ENCODE measurements around the gene CBFA2T3.

CBFA2T3 gene

DNA sequence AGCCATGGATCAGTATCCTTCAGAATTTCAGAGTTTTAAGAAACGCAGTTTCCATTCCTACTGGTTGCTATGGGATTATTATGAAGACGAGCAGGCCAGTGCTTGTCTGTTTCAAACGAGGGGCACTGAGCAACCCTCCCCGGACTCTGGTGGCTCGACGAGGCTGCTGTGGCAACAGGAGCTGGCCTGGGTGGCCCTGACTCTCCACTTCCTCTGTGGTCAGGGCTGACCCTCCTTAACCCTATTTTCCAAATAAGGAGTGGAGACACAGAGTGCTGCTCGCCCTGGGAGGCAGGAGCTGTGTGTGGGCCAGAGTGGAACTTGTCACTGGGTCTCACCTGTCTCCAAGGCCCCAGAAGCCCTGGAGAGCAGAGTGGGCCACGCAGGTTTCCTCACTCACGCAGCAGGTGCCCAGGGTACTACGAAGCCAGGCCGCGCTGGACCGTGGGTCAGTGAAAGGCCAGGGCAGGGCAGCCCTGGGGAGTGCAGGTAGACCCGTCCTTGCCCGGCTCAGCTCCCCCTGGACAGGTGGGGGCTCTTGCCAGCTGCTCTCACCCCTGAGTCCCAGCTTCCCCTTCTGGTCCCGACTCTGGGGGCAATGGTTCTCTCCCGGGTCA is 123.6 kb downstream of the CBFA2T3 start:
- DNase-seq: no peak

DNA sequence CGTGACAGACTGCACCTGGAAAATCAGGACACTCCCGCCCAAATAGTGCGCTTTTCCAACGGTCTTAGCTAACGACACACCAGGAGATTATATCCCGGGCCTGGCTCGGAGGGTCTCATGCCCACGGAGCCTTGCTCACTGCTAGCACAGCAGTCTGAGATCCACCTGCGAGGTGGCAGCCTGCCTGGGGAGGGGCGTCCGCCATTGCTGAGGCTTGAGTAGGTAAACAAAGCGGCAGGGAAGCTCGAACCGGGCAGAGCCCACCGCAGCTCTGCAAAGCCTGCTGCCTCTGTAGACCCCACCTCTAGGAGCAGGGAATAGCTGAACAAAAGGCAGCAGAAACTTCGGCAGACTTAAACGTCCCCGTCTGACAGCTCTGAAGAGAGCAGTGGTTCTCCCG is 125.4 kb downstream of the CBFA2T3 start:
- DNase-seq: no peak

DNA sequence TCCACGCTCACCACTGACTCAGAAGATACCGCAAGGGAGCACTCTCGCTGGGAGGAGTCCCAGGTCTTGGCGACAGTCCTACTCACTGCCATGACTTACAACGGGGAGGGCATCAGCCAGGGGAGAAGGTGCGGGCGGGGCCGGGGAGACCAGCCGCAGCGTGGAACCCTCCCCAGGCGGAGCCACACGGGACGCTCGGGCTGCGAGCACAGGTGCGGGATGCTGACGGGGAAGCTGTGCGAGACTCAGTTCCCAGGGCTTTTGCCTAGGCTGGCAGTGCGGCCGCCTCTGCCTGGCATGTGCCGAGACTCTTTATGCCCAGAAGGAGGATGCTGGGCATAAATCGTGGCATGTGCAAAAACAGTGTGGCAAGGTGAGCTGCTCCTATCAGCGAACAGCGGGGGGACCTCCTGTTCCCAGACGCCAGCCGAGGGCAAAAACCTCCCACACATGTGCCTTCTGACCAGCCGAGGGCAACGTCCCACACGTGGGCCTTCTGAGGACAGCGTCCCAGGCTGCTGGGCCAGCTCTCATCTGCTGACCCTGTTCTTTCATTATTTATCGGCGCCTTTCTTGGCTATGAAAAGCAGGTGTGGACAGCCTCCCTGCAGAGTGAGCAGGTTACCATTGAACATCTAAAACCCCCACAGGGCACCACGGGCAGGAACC is 126.3 kb downstream of the CBFA2T3 start:
- no peak for DNase-seq

DNA sequence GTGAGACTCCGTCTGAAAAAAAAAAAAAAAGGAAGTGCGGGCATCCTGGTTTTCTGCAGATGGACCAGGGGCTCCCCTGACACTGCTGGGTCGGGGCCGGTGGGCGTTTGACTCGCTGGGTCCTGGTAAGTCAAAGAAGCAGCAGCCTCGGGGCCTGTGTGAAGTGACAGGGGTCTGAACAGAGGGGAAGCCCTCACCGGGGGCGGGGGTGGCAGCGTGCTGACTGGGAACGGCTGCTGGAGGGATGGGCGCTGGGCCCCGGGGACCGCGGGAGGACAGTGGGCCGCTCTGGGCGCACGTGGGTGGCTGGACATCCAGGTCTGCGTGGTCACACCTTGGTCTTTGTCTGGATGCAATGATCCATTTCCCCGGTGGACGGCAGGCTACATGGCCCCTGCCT is 128.4 kb downstream of the CBFA2T3 start:
- DNase-seq: no peak

DNA sequence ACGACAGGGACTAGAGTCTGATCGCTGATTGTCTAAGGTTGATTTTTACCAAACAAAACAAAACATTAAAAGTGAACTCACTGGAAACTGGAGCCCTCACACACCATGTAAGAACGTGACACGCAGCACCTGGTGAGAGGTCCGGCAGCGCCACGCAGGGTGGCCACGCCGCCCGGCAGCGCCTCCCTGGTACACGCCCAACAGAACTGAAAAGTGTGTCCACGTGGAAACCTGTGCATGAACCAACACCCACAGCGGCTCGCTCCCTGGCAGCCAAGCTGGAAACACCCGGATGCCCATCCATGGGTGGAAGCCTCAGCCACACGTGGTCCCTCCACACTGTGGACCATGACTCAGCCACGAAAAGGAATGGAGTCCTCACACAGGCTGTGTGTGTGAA is 129.4 kb downstream of the CBFA2T3 start:
- no peak for DNase-seq

DNA sequence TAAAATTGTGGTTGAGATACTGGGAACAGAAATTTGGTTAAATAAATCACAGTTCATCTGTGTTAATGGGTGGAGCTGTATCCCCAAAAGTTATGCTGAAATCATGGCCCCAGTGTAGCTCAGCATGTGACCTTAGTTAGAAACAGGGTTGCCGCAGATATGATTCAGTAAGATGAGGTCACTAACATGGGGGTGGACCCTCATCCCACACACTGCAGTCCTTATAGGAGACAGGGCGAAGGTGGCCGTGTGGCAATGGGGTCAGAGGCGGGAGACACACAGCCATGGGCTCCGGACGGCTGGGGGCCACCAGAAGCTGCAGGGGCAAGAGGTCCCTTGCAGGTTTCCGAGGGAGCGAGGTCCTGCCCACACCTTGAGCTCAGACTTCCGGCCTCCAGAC is 130.9 kb downstream of the CBFA2T3 start:
- no peak for DNase-seq

DNA sequence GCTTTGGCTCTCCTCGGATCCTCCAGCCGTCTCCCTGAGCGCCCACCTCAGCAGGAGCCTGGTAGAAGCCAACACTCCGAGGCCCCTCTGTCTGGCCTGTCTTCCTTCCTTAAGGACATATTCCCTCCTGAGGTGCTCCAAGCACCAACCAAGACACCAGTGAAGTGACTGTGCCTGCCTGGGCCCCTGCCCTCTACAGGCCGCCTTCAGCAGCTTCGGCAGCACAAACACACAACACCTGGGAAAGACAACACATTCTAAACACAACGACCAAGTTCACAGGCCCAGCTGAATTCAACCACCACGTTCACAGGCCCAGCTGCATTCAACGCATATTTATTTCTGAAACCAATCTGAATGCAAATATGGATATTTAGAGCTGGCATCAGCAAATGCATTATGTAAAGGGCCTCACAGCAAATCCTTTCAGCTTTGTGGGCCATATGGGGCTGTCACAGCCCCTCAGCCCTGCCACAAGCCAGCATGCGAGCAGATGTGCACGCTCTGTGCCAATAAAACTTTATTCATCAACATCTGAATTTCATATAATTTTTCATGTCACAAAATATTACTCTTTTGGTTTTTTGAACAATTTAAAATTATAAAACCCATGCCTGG is 132.5 kb downstream of the CBFA2T3 start:
- no peak for DNase-seq

DNA sequence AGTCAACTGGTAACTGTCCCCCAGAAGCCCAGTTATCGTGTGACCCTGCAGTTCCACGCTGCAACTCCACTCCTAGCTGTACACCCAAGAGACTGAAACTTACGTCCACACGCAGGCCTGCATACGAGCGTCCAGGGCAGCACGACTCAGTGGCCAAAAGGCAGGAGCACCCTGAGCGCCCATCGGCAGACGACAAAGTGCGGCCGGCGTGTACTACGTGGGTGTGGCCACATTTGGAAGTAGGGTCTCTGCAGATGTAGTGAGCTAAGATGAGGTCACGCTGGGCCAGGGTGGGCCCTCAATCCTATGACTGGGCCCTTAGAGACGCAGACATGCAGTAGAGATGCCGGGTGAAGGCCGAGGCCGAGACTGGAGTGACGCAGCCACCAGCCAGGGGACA is 133.8 kb downstream of the CBFA2T3 start:
- no peak for DNase-seq

DNA sequence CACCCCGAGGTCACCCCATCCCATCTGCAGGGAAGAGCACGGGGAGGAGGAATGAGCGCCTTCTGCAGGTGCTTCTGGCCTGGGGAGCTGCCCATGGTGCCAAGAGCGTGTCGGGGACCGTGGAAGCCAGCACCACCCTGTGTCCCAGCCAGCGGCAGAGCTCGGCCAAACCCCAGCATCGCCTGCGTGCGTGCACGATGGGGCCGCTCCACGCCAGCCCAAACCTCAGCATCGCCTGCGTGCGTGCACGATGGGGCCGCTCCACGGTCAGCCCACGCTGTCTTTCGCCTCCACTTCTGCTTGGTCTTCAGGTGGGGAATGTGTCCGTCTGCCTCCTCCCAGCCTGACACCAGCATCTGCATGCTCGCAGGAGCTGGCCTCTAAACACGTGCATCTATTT is 134.2 kb downstream of the CBFA2T3 start:
- no peak for DNase-seq

DNA sequence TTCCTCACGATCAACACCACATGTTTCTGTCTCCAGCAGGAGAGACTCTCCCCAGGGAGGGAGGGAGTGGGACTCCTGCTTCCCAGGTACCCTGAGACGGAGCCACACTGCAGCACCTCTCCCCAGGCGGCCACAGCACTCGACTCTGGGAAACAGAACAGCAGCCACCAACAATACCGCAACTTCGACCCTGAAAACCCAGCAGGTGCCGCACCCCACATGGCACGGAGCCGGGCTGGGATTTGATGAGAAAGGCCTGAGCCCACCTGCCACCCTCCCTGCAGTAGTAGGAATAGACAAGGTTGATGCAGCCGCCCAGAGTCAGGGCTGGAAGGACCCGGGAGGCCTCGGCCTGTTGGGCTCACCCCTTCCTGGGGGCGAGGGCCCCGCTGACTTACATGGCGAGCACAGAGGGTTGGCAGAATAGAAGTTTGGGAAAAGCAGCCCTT is 134.7 kb downstream of the CBFA2T3 start:
- DNase-seq: no peak

DNA sequence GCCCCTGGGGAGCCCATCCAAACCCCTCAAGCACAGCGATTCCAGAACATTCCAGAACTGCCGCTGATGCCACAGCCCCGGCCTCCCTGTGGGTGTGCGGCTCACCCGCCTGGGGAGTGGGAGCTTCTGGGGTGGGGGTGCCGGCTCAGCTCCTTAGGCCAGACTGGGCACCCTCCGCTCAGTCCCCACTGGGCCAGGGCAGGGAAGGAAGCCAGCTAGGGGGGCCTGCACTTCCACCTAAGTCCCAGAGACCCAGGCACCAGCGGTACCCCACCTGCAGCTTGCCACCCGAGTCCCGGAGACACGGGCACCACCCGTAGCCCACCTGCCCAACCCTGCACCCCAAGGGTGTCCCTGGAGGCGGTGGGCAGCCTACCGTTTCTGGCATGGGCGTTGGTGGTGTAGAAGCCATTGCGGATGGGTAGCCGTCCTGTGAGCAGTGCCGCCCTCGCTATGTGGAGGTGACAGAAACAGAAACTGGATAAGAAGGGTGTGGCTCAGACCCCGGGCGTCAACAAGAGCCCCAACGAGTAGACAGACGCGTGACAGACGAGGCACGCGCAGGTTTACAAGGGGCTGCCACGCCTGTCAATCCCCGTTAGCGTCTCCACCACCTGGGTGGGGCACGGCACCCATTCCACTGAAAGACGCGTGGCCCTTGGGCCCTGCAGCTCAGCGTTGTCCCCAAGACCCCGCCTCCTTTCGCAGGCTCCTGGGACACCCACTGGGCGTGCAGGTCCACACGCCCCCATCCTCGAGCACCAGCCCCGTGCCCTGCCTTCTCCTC is 135.3 kb downstream of the CBFA2T3 start:
- no peak for DNase-seq

DNA sequence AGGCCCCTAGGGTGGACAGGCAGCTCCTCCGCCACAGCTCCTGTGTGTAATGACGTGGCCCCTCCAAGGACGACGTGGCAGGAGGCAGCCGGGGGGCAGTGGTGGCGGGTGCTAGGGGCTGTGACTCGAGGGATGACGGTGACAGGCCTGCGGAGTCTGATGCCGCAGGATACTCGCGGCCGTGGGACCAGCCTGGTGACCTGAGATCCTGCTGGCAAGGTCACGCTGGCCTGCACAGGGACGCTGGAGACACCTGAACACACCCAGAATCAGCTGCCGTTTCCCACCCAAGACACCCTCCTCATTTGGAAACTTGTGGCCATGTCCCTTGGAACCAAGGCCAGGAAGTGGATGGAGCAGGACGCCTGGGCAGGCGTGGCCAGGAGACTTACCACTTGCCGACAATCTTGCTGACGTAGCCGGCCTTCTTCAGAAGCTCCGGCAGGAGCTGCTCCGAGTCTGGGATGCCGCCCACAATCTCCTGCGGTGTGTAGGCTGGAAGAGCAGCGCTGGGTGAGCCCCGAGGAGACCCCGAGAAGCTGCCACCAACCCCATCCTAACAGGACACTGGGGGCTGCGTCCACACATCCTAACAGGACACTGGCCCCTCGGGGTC is 136.3 kb downstream of the CBFA2T3 start:
- DNase-seq: no peak

DNA sequence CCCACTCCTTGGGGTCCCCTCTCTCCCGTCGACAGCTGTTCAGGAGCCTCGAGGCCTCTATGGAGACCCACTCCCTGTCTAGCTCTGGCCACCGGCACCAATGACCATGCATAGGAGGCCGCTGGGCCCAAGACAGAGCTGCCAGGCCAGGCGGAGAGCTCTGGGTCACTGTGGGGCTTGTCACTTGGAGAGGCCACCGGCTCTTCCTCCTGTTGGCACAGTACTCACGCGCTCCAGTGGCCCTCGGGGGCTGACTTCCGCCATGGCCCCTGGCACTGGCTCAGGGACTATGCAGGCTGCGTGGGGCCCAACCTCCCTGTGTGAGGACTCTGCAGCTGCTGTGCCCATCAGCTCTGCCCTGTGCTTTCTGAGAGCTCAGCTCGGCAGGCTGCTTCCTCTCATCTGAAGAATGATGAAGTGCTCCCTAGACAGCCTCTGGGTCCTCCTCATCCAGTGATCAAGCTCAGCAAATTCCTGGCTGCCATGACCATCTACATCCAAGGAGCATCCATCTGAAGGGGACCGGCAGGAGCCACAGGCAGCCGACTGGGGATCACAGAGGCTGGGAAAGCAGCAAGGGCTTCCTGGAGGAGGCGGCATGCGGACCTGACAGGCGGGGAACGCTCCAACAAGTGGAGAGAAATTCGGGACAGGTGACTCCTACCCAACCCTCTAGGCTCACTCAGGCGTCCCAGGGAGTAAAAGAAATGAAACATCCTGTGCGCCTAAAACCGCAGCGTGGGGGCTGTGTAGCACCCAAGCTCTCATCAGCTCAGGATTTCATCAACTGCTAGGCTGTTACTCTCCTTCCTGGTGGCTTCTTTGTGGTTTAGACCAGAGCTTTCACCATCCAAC is 137.0 kb downstream of the CBFA2T3 start:
- DNase-seq: no peak

DNA sequence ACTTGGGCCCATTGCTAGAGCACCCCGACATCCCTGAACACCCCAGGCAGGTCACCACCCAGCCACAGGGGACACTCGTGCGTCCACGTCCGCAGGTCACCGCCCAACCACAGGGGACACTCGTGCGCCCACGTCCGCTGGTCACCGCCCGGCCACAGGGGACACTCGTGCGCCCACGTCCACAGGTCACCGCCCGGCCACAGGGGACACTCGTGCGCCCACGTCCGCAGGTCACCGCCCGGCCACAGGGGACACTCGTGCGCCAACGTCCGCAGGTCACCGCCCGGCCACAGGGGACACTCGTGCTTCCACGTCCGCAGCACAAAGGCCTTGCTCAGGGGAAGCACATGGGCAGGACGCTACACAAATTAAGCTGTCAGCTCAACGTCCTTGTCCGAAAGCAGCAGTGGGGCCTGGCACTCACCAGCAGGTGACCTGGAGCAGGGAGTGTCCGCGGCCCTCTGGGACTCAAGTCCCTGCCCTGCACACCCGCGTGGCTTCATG is 137.9 kb downstream of the CBFA2T3 start:
- no peak for DNase-seq

DNA sequence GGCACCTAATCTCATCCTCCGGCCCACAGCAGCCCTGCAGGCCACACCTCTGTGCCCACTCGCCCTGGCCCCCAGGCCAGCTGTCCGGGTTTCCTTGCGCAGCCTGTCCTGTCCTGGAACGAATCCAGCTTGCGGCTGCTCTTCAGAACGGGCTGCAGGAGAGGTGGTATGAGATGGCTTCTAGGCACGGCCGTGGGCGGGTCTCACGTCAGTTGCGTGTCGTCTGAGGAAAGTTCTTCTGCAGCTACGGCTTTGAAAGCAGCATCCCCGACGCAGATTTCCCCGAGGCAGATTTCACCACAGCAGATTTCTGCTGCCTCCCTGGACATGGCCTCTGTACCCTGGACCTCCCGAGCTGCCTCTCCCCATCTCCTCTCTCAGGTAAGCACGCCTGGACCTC is 138.4 kb downstream of the CBFA2T3 start:
- no peak for DNase-seq

DNA sequence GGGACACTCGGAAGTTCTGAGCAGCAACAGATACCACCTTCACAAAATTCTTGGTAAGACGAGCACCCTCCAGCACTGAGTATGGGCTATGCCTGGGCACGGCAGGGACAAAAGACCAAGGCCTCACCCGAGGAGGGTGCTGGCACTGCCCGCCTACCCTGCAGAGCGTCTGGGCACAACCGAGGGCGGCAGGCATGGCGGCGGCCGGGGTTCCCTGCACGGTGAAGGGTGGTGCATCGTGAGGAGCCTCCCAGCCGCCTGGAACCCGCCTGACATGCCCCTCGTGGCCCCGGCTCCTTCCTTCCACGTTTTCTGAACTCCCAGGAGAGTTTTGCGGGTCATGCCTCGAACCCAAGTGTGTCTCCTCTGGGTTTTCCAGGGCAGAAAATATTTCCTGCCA is 139.2 kb downstream of the CBFA2T3 start:
- DNase-seq: no peak

DNA sequence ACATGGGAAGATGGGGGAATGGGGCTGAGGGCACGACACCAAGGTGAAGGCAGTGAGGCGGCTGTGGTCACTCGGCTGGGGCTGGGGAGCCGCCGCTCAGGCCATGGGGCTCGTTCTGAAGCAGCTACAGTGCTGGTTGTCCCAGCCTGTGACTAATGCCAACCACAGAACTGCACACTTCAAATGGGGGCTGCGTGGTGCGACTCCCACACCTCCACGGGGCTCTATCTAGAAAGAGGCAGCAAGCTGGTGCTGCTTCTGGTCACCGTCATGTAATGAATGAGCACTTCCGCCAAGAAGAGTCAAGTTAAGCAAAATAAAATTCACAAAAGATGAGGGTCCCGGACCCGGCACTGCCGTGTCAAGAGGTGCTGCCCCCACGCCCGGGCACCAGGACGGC is 140.2 kb downstream of the CBFA2T3 start:
- no peak for DNase-seq

DNA sequence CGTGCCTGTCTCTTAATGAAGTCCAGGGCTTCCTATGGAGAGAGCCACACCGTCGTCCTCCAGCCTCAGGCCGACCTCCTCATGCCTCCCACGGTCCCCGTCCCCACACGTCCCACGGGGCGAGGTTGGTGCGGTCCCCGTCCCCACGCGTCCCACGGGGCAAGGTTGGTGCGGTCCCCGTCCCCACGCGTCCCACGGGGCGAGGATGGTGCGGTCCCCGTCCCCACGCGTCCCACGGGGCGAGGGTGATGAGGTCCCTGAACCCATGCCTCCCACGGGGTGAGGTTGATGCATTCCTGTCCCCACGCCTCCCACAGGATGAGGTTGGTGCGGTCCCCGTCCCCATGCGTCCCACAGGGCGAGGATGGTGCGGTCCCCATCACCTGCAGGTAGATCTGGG is 141.2 kb downstream of the CBFA2T3 start:
- DNase-seq: no peak

DNA sequence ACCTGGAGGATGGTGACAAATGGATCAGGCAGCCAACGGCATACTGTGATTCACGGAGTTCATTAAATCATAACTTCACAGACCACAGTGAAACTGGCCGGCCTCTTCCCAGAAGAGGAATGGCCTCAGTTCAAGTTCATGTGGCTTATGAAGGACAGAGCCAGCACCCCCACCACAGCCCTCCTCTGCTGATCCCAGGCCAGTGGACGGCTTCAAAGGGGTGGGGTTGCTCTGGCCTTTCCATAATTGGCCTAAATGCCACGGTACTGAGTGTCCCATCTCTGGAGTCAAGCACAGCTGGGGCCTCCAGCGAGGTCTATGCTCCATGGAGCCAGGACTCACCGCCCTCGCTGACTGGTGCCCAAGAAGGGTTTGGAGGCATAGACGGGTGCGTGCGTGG is 141.6 kb downstream of the CBFA2T3 start:
- DNase-seq: no peak

DNA sequence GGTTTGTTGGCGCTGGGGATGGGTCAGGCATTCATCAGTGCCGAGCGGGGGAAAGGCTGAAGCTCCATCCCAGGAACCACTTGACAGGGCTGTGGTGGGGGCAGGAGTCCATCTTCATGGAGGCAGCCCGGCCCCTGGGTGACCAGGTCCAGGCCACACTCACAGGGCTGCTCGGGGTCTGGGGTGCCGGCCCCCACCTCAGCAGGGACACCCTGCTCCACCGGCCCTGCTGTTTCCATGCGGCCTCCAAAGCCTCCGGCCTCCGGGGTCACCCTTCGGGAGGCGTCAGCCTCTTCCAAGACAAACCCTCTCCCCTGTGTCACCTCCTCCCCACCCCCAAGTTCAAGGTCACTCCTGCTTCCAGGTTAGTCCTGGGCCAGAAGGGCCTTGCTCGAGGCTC is 142.3 kb downstream of the CBFA2T3 start:
- DNase-seq: no peak

DNA sequence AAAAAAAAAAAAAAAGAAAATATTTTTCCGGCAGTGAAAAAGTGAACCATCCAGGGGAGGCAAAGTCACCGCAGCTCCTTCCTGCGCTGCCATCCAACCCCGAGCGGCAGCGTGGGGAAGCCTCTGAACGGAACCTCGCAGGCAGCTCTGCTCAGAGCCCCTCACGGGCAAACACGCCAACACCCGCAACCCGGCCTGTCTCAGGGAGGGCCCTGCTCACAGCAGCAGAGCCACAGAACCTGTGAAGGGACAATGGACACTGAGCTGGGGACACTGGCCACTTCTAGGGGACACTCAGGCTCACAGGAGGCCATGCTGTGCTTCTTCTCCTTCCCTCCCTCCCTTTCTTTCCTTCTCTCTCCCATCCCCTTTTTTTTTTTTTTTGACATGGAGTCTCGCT is 143.9 kb downstream of the CBFA2T3 start:
- no peak for DNase-seq

DNA sequence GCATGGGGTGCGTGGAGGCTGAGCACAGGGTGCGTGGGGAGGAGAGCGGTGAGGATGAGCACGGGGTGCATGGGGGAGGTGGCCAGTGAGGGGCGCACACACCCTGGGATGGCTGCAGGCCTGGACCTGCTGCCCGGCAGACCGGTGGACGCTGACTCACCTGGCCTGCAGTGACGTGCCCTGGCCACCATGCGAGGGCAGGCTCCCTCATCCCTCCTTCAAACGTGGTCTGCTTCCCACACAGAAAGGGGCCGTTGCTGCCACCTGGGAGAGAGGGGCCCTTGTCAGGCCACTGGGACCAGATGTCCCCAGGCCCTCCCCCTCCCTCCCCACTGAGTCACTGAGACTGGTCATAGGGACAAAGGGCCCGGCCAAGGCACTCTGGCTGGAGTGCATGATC is 145.2 kb downstream of the CBFA2T3 start:
- no peak for DNase-seq
